ENCODE data around the gene TBC1D8. TPM values are rescaled to one million over a fixed set of nuclear protein-coding genes. Genes with fewer than 3 reads are reported as not detected.

The TBC1D8 gene
- total RNA-seq, 1 experiment from 2014 or later, result 5.1 TPM

DNA sequence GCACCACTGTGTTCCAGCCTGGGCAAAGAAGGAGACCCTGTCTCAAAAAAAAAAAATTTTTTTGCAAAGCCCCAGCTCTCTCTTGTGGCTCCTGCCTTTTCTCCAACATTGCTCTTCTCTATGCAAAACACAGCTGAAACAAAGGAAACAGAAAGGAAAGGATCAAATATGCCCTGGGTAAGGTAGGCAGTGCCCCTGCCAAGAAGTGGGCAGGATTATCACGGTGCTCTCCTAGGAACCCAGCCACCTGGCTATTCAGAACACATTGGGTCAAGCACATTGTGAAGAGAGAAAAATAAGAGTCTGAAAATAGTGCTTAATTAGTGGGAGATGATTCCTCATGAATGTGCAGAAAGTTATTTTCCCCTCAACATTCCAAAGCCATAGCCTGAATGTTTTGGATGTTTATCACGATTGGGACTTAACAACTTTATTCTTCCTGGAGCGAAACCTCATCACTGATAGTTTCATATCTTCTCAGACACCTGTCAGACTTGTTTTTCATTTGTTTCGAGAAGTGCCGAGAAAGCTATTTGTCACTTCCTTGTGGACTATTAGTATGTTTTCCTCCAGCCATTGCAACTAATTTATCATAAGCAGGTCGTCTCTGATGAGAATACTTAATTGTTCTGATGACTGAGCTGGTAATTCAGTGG, 191.8 kb downstream of the TBC1D8 start:
- Histone ChIP-seq H3K27me3 (replicated peaks; ENCODE audit: insufficient read depth, low read depth, low read length, poor library complexity) (no peaks in the 10 kb centered on the region), H3K9me3 (ENCODE audit: low read depth, low read length, poor library complexity, severe bottlenecking) (no peaks in the 10 kb centered on the region), H3K4me1 (ENCODE audit: insufficient read depth, low read length, poor library complexity, severe bottlenecking) (no peaks in the 10 kb centered on the region), H3K27ac (ENCODE audit: low read depth, low read length, poor library complexity, severe bottlenecking) (no peak overlapping the region), H3K4me3 (ENCODE audit: low read depth, low read length, poor library complexity, severe bottlenecking) (no peak overlapping the region), H3K36me3 (ENCODE audit: insufficient read depth, low read length, poor library complexity, severe bottlenecking) (no peaks in the 10 kb centered on the region)
- DNase-seq (ENCODE audit: low spot score), result no peak
- no TSS peak for BruUV-seq (replicated peaks)
- POLR2A ChIA-PET (ENCODE audit: low non-redundant PET), result no interaction called here
- CTCF ChIA-PET, result no interaction called here
- intact Hi-C loops (cut with micrococcal nuclease; ENCODE audit: unreplicated experiment), result no loop called here
- no peak for TF ChIP-seq CTCF (conservative IDR thresholded peaks at IDR 0.05; ENCODE audit: low read depth, low read length)
- TF ChIP-seq EZH2 (IDR thresholded peaks at IDR 0.05; ENCODE audit: borderline replicate concordance, low read depth, low read length, poor library complexity, severe bottlenecking), result no peak

GRCh38 chr2:100957996-100958653, 193.1 kb downstream of the TBC1D8 start:
- no peaks in the 10 kb centered on the region for H3K27me3 ChIP-seq (replicated peaks; ENCODE audit: insufficient read depth, low read depth, low read length, poor library complexity)
- no peak overlapping the region for H3K4me3 ChIP-seq (ENCODE audit: low read depth, low read length, poor library complexity, severe bottlenecking)
- DNase-seq (ENCODE audit: low spot score), result no peak
- H3K4me1 ChIP-seq (ENCODE audit: insufficient read depth, low read length, poor library complexity, severe bottlenecking), result no peaks in the 10 kb centered on the region
- no TSS peak for BruUV-seq (replicated peaks)
- intact Hi-C loops (cut with micrococcal nuclease; ENCODE audit: unreplicated experiment), result no loop called here
- H3K27ac ChIP-seq (ENCODE audit: low read depth, low read length, poor library complexity, severe bottlenecking), result no peak overlapping the region
- no peaks in the 10 kb centered on the region for H3K9me3 ChIP-seq (ENCODE audit: low read depth, low read length, poor library complexity, severe bottlenecking)
- H3K36me3 ChIP-seq (ENCODE audit: insufficient read depth, low read length, poor library complexity, severe bottlenecking), result no peaks in the 10 kb centered on the region
- TF ChIP-seq CTCF (conservative IDR thresholded peaks at IDR 0.05; ENCODE audit: low read depth, low read length) (no peak), EZH2 (IDR thresholded peaks at IDR 0.05; ENCODE audit: borderline replicate concordance, low read depth, low read length, poor library complexity, severe bottlenecking) (no peak)
- POLR2A ChIA-PET (ENCODE audit: low non-redundant PET), result no interaction called here
- CTCF ChIA-PET, result no interaction called here

Other genes starting within 250 kb of the TBC1D8 start
- 1,187 and 1,196 TPM in 2 replicates for gene RPL31, start 149.1 kb downstream of the TBC1D8 start, total RNA-seq (2021)
- gene CNOT11, start 101.5 kb upstream of the TBC1D8 start, total RNA-seq (2021), result 51.7 and 53.7 TPM in 2 replicates
- gene RNF149, start 157.3 kb upstream of the TBC1D8 start, total RNA-seq (2021), result 26.8 and 27.1 TPM in 2 replicates
- gene CREG2, start 236.1 kb upstream of the TBC1D8 start, total RNA-seq (2021), result not detected in 2 replicates

Data from A673 (cell line).